Neural crest cell (in vitro differentiated cells): ENCODE results near the gene TTC24. TPM values are rescaled to one million over a fixed set of nuclear protein-coding genes. Genes with fewer than 3 reads are reported as not detected.

Source experiments
- DNase-seq: peaks from one replicate; pipeline ENCODE4 v3.0.0; 2021; ENCODE audit warnings: low read depth, mixed read lengths, low spot score
- H3K27ac Mint-ChIP-seq: one replicate; pipeline ENCODE4 v1.8.0; 2021; ENCODE audit warnings: mild to moderate bottlenecking, mixed read lengths; ENCODE audit not compliant: unreplicated experiment
- H3K27me3 Mint-ChIP-seq: 2 replicates; pipeline ENCODE4 v1.8.0; 2021; ENCODE audit warnings: low read depth, mild to moderate bottlenecking, mixed read lengths
- H3K36me3 Mint-ChIP-seq: 2 replicates; pipeline ENCODE4 v1.8.0; 2021; ENCODE audit warnings: low read depth, mild to moderate bottlenecking, mixed read lengths
- H3K4me1 Mint-ChIP-seq: 2 replicates; pipeline ENCODE4 v1.8.0; 2021; ENCODE audit warnings: mixed read lengths
- H3K4me3 Mint-ChIP-seq: one replicate; pipeline ENCODE4 v1.8.0; 2021; ENCODE audit warnings: mild to moderate bottlenecking, mixed read lengths
- H3K9me3 Mint-ChIP-seq: 2 replicates; pipeline ENCODE4 v1.8.0; 2021; ENCODE audit warnings: mixed read lengths
- CTCF ChIP-seq: fragments of 200-600 bp; sonication (generic); conservative IDR thresholded peaks from 2 replicates; pipeline ENCODE4 v1.5.0; 2021; ENCODE audit warnings: antibody characterized with exemption, mild to moderate bottlenecking
- long read RNA-seq: library from polyadenylated mRNA; unstranded; transcript quantifications from one replicate; pipeline ENCODE4 v2.0.0, GENCODE V29; 2020
- total RNA-seq: library from RNA; stranded (reverse); gene quantifications from 2 replicates; pipeline ENCODE4 v1.2.1, GENCODE V29; 2021

TTC24 gene
- total RNA-seq = not detected in 2 replicates
- long read RNA-seq = 0 reads

GRCh38 chr1:156579472-156579871, at the start of gene TTC24:
TSS of gene TTC24 (plus strand) at chr1:156579723. CDS start at chr1:156581365, 1,642 bp downstream.
- no peak within 1 kb of the TSS for H3K27ac Mint-ChIP-seq
- no peak within 1 kb of the TSS for H3K4me3 Mint-ChIP-seq
- no peaks in the 10 kb centered on the region for H3K36me3 Mint-ChIP-seq
- no peak for DNase-seq
- no peaks in the 10 kb centered on the region for H3K9me3 Mint-ChIP-seq
- no peak for TF ChIP-seq CTCF
- H3K27me3 Mint-ChIP-seq = peaks cover 4% of the 10 kb centered on the region
- H3K4me1 Mint-ChIP-seq = peaks cover 15% of the 10 kb centered on the region

- TF ChIP-seq CTCF = no peak
- DNase-seq = no peak
- no peaks in the 10 kb centered on the region for H3K9me3 Mint-ChIP-seq
- peaks cover 20% of the 10 kb centered on the region for H3K36me3 Mint-ChIP-seq
- H3K27ac Mint-ChIP-seq = no peak overlapping the region
- H3K4me1 Mint-ChIP-seq = peaks cover 5% of the 10 kb centered on the region
- H3K27me3 Mint-ChIP-seq = no peaks in the 10 kb centered on the region
- no peak overlapping the region for H3K4me3 Mint-ChIP-seq
Measured at GRCh38 chr1:156530006-156530405, 49.5 kb upstream of the TTC24 start.

- H3K27me3 Mint-ChIP-seq = no peaks in the 10 kb centered on the region
- no peak overlapping the region for H3K4me3 Mint-ChIP-seq
- H3K27ac Mint-ChIP-seq = no peak overlapping the region
- no peaks in the 10 kb centered on the region for H3K9me3 Mint-ChIP-seq
- no peak for TF ChIP-seq CTCF
- no peaks in the 10 kb centered on the region for H3K4me1 Mint-ChIP-seq
- H3K36me3 Mint-ChIP-seq = peaks cover 19% of the 10 kb centered on the region
- DNase-seq = no peak
Measured at GRCh38 chr1:156532374-156532773, 47.1 kb upstream of the TTC24 start.

GRCh38 chr1:156533568-156534220, 45.8 kb upstream of the TTC24 start:
- Mint-ChIP-seq H3K9me3 (no peaks in the 10 kb centered on the region), H3K27me3 (no peaks in the 10 kb centered on the region), H3K36me3 (peaks cover 19% of the 10 kb centered on the region), H3K27ac (no peak overlapping the region), H3K4me3 (no peak overlapping the region), H3K4me1 (no peaks in the 10 kb centered on the region)
- no peak for DNase-seq
- no peak for TF ChIP-seq CTCF

- no peaks in the 10 kb centered on the region for H3K9me3 Mint-ChIP-seq
- DNase-seq = no peak
- TF ChIP-seq CTCF = no peak
- peaks cover 24% of the 10 kb centered on the region for H3K36me3 Mint-ChIP-seq
- no peak overlapping the region for H3K4me3 Mint-ChIP-seq
- no peaks in the 10 kb centered on the region for H3K27me3 Mint-ChIP-seq
- no peak overlapping the region for H3K27ac Mint-ChIP-seq
- H3K4me1 Mint-ChIP-seq = no peaks in the 10 kb centered on the region
Measured at GRCh38 chr1:156534424-156535060, 45.0 kb upstream of the TTC24 start.
